Panc1 (cell line): Measurements from ENCODE around the gene LIN7B.

Source experiments
- CTCF ChIP-seq: fragments of 450-650 bp; IDR thresholded peaks from 2 replicates; pipeline ENCODE4 v1.5.1; 2017; ENCODE audit warnings: mild to moderate bottlenecking
- POLR2AphosphoS5 ChIP-seq: IDR thresholded peaks from 2 replicates; pipeline ENCODE4 v1.6.1; 2012; ENCODE audit warnings: mild to moderate bottlenecking, low read depth, low read length, moderate library complexity
- SIN3A ChIP-seq: IDR thresholded peaks from 2 replicates; pipeline ENCODE4 v1.6.1; 2012; ENCODE audit warnings: low read depth, mild to moderate bottlenecking, low read length, moderate library complexity, borderline replicate concordance; ENCODE audit not compliant: insufficient read depth
- TCF7L2 ChIP-seq: IDR thresholded peaks from 2 replicates; pipeline ENCODE4 v1.6.1; 2011; ENCODE audit warnings: mild to moderate bottlenecking, low read depth, low read length, inconsistent platforms
- TF ChIP-seq, protein P1 (sequence below), 2 experiments: IDR thresholded peaks; 2 replicates each; pipeline ENCODE4 v1.6.1; 2011 to 2012; ENCODE audit warnings: low read depth in 2 of 2, control low read depth in 1 of 2, low read length in 1 of 2, mild to moderate bottlenecking in 1 of 2, moderate library complexity in 1 of 2; ENCODE audit not compliant: insufficient read depth in 1 of 2

DNA sequence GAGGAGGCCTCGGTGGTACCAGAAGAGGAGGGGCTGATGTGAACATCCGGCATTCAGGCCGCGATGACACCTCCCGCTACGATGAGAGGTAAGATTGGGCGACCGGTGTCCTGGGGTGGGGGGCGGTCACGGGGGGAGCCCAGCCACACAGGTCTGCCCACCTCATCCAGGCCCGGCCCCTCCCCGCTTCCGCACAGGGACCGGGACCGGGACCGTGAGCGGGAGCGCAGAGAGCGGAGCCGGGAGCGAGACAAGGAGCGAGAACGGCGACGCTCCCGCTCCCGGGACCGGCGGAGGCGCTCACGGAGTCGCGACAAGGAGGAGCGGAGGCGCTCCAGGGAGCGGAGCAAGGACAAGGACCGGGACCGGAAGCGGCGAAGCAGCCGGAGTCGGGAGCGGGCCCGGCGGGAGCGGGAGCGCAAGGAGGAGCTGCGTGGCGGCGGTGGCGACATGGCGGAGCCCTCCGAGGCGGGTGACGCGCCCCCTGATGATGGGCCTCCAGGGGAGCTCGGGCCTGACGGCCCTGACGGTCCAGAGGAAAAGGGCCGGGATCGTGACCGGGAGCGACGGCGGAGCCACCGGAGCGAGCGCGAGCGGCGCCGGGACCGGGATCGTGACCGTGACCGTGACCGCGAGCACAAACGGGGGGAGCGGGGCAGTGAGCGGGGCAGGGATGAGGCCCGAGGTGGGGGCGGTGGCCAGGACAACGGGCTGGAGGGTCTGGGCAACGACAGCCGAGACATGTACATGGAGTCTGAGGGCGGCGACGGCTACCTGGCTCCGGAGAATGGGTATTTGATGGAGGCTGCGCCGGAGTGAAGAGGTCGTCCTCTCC, 6.3 kb upstream of the LIN7B start:
- TF ChIP-seq POLR2AphosphoS5 (no peak), CTCF (no peak), SIN3A (no peak), TCF7L2 (no peak)
- TF ChIP-seq, protein P1, sequence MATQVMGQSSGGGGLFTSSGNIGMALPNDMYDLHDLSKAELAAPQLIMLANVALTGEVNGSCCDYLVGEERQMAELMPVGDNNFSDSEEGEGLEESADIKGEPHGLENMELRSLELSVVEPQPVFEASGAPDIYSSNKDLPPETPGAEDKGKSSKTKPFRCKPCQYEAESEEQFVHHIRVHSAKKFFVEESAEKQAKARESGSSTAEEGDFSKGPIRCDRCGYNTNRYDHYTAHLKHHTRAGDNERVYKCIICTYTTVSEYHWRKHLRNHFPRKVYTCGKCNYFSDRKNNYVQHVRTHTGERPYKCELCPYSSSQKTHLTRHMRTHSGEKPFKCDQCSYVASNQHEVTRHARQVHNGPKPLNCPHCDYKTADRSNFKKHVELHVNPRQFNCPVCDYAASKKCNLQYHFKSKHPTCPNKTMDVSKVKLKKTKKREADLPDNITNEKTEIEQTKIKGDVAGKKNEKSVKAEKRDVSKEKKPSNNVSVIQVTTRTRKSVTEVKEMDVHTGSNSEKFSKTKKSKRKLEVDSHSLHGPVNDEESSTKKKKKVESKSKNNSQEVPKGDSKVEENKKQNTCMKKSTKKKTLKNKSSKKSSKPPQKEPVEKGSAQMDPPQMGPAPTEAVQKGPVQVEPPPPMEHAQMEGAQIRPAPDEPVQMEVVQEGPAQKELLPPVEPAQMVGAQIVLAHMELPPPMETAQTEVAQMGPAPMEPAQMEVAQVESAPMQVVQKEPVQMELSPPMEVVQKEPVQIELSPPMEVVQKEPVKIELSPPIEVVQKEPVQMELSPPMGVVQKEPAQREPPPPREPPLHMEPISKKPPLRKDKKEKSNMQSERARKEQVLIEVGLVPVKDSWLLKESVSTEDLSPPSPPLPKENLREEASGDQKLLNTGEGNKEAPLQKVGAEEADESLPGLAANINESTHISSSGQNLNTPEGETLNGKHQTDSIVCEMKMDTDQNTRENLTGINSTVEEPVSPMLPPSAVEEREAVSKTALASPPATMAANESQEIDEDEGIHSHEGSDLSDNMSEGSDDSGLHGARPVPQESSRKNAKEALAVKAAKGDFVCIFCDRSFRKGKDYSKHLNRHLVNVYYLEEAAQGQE (IDR thresholded peaks at IDR 0.05; ENCODE audit: insufficient read depth in 1 of 2, low read depth in 2 of 2, low read length in 1 of 2) = no peak
